Activated T-helper 1 cell treated with Interleukin-2 at 50 U/mL for 16 hours (primary cell): Measurements from ENCODE around the gene SPDYE2B.
"Not testable (repeated sequence)": the region's sequence is repeated elsewhere in the genome, so short reads cannot be mapped to it uniquely, and the experiment has no call there.

Experiments used
- DNase-seq: peaks from one replicate; pipeline ENCODE4 v3.0.0-alpha.2; 2020; ENCODE audit warnings: low read depth

Gene SPDYE2B

DNA sequence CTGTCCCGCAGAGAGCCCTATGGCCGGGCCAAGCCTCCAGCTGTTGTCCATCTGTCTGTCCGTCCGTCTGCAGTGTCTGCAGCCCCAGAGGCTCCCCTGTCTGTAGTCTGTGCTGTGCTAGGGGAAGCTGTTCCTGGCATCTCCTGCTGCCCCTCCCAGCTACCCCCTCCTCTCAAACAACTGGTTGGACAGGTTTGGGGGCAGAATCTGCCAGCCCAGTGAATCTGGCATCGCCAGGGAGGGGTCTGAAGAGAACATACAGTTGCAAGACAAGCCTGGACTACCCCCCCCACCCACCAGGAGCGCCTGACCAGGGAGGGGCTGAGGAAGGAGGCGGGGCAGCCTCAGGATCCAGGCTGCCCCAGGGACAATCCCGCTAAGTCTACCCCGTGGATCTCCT is 7.4 kb upstream of the SPDYE2B start, which contains the start of gene UPK3BL1:
Gene UPK3BL1, minus strand, starts transcription at position 101 of the 400 bp plus-strand sequence. Its CDS starts 50 bp downstream, at position 51.
- DNase-seq: not testable (repeated sequence)

DNA sequence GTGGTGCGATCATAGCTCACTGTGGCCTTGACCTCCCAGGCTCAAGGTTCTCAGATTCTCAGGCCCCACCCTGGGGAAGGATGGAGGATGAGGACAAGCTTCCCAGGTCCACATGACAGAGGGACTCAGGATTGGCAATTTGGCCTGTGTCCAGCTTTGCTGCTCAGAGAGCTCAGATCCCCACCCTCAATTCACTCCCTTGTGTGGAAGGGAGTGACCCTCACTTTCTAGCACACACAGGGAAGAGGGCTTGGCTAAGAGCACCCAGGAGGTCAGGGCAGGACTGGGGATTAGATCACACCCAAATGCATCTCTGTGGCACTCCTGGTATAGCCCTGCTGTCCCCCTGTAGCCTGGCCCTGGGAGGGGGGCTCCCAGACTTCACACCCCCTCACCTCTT is 6.7 kb upstream of the SPDYE2B start:
- not testable (repeated sequence) for DNase-seq

DNA sequence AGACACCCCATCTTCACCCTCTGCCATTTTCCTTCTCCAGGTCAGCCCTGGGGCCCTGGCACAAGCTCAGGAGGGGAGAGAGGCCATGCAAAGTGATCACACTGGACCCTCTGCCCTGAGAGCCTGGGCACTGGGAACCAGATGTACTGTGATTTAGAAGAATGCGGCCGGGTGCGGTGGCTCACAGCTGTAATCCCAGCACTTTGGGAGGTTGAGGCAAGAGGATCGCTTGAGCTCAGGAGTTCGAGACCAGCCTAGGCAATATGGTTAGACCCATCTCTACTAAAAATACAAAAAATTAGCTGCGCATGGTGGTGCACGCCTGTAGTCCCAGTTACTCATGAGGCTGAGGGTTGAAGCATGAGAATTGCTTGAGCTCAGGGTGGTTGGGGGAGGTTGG is 2.3 kb upstream of the SPDYE2B start:
- DNase-seq: not testable (repeated sequence)

DNA sequence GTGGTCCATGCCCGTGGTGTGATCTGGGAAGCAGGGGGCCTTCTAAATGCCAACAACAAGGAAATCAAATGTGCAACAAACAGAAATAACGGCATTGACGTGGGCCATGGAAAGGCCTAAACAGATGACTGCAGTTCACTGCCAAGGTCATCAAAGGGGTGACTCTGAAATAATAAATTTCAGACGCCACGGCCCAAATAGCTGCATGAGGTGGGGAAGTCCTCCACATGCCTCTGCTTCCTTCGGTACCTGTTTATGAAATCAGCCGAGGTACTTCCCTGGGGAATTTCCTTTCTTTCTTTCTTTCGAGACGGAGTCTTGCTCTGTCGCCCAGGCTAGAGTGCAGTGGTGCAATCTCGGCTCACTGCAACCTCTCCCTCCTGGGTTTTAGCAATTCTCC is 14.6 kb downstream of the SPDYE2B start:
- not testable (repeated sequence) for DNase-seq

DNA sequence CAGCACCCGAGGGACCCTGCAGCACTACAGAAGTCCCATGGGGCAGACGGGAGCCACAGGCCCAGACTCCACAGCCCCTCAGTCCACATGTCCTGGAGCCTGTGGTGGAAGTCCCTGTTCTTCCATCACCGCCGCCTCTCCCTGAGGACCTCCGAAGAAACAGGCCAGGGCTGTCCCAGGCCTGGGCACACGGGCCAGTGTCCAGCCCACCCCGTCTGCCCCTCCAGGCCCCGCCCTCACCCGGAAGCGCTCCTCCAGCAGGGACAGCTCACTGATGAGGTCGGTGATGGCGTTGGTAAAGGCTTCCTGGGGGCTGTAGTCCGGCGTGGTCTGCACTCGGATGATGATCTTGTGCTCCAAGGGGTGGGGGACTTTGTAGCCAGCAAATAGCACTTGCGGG is 16.7 kb downstream of the SPDYE2B start:
- not testable (repeated sequence) for DNase-seq

DNA sequence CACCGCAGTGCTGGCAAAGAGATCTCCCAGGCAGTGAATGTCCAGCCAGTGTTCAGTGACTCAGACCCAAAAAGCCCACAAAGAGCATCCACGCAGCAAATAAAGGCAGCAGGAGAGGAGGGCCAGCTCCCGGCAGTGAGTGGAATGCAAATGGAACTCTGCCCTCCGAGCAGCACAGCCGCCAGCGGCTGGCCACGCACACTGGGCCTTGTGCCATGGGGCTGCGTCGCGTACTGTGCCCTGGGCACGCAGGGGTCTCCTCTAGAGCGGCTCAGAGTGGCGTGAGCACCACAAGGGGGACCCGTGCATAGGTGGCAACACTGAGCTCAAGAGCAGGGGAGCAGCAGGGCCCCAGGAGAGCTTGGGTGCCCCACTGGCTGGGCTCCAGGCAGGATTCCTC is 17.4 kb downstream of the SPDYE2B start:
- DNase-seq: not testable (repeated sequence)

DNA sequence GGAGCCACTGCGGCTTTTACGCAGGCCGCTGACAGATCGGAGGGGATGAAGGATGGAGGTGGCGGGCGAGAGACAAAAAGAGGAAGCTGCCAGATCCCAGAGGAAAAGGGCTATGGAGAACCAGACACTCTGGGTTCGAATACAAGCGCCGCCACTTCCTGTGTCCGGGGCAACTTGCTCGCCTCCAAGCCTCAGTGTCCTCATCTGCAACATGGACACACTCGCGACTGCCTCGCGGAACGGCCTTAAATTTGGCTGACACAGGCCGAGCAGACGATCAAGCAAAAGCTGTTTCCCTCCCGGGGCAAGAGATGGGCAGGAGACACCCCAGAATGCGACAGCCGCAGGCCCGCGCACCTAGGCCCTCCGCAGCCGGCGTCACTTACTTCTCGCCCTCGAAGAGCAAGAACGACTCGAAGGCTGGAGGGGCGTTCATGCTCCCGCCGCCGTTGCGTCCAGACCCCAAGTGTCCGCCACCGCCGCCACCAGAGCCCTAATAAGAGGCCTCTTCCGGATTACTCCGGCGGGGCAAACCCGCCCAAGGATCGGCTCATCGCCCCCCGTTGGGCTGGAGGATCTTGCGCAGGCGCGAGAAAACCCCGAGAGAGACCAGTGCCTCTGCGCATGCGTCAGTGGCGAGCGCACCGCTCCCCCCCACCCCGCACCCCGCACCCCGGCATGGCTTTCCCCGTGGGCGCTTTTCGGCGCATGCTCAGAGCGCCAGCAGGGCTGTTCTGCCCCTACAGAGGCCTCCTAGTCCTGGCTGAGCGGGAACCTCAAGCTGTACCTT is 21.2 kb downstream of the SPDYE2B start, which contains the start of gene POLR2J2:
Gene POLR2J2, minus strand, starts transcription at position 498 of the 790 bp plus-strand sequence. Its CDS starts 62 bp downstream, at position 436.
- DNase-seq: not testable (repeated sequence)

DNA sequence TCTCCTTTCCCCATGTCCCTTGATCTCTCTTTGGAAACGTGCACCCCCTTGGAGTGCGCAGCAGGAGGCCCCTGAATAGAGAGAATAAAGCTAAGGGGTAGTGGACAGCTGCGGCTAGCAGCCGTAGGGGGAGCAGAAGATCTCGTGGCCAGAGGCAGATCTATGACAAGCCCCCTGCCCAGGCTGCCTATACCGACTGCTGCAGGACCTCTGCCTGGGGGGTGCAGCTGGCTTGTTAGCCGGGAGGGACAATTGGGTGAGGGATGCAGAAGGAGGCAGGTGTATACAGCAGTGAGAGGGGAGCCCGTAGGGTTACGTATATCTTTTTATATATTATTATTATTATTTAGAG is 21.8 kb downstream of the SPDYE2B start:
- DNase-seq: not testable (repeated sequence)

DNA sequence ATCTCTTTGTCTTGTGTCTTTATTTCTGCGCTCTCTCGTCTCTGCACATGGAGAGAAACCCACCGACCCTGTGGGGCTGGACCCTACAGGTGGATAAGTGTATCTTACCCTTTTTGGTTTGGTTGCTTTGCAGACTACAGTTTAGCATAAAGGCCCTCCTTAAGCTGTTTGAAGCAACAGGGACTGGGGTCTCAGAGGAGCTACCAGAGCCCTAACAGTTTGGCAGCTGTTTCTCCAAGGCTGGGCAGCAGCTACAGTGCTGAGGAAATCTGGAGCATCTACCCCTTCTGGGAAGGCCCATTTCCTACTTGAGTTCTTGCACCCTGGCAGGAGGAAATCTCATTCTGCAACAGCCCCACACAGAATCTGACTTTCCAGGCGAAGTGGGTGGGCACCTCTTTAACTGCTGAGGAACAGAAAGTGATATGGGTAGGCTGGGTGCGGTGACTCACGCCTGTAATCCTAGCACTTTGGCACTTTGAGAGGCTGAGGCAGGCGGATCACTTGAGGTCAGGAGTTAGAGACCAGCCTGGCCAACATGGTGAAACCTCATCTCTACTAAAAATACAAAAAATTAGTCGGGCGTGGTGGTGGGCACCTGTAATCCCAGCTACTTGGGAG is 23.4 kb downstream of the SPDYE2B start:
- DNase-seq: not testable (repeated sequence)

DNA sequence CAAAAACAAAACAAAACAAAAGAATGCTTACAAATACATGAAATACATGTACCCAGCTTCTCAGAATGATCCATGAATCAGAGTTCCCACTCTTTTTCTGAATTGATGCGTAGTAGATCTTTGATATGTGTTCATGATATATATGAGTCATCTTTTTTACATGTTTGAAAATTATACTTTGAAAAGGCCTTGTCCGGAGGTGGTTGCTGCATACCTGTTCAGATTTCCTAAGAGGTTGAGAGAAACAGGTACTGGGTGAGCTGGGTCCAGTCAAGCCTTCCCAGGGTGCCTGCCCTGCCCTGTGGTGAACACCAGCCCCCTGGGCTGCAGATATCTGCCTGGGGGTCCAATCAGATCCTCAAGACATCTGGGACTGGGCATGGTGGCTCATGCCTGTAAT is 25.4 kb downstream of the SPDYE2B start:
- DNase-seq: not testable (repeated sequence)

DNA sequence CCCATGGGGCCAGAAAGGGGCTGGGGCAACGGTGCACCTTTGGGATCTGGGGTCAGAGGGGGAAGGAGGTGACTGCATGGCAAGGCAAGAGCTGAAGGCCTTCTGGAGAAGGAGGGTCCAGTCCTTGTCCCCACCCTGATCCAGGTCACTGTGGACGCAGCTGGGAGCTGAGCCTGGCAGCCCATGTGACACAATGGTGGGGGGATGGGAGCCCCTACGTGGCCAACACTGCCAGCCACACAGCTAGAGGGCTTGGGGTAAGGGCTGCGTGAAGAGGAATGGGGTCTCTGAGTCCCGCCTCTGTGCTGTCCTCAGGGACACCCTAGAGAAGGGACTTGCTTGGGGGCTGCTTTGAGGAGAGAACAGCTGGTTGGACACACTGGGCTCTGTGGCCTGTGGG is 30.7 kb downstream of the SPDYE2B start:
- not testable (repeated sequence) for DNase-seq

DNA sequence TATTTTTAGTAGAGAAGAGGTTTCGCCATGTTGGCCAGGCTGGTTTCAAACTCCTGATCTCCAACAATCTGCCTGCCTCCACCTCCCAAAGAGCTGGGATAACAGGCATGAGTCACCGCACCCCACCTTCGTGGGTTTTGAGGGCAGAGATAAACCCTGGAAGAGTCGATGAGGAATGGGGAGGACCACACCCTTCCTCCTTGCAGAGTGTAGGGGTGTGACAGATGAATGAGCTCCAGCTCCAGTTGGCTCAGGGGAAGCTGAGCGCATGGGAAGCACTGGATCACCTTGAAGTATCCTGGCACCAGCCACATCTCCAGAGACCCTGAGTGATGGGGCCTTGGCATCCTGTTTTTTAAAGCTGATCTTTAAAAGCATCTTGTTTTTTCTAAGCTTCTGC is 32.4 kb downstream of the SPDYE2B start:
- DNase-seq: not testable (repeated sequence)

DNA sequence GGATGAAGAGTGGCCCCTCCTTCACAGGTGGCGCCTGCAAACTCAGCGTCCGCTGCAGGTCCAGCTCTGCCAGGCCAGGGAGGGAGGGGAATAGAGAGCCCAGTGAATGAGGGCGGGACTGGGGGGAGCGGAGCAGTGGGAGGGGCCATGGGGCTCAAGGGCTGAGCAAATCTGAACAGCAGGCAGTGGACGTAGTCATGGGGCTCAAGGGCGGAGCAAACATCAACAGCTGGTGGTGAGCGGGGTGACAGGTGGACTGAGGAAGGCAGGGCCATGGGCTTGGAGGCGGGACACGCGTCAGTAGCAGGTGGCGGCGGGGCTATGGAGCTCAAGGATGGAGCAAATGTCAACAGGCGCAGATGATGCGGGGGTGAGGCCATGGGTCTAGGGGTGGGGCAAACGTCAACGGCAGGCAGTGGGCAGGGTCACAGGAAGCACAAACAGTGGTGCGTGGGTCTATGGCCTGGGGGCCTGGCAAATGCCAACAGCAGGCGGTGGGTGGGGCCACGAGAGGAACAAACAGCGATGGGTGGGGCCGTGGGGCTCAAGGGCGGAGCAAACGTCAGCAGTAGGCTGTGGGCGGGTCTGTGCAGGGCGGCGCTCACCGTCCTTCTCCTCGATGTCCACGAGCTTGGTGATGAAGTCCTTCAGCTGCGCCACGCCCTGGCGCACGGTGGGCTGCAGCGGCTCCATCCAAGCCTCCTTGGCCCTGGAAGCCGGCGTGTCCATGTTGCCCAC is 38.3 kb downstream of the SPDYE2B start:
- DNase-seq: not testable (repeated sequence)

DNA sequence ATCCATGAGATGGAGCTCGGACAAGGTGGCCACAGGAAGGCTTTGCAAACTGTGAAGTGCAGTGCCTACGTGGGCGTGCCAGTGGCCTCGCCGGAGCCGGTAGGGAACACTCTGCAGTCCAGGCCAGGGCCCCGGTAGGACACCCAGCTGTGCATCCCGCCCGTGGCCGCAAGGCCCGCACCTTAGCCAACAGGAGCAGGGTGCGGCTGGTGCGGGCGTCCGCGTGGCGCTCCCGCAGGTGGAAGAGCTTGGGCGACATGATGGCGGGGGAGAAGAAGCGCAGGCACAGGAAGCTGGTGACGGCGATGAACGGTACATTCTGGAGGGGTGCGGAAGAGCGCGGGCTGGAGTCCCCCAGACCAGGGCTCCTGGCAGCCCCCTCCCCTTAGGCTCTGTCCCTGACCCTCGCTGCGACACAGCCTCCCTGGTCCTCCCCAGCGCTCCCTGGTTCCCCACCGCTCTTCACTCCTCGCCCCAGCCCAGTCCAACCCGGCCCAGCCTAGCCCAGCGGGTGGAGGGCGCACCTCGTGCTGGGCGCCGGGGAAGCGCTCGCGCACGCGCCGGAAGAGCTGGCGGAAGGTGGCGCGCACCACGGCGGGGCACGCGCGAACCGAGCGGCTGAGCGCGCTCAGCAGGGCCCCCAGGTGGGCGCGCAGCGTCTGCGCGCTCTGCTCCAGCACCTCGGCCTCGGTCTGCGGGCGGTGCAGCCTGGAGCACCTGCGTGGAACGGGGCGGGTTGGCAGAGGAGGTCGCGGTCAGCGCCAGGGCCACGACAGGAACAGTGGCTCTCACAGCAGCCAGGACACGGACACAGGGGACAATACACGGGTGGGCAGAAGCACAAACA is 39.5 kb downstream of the SPDYE2B start:
- not testable (repeated sequence) for DNase-seq

DNA sequence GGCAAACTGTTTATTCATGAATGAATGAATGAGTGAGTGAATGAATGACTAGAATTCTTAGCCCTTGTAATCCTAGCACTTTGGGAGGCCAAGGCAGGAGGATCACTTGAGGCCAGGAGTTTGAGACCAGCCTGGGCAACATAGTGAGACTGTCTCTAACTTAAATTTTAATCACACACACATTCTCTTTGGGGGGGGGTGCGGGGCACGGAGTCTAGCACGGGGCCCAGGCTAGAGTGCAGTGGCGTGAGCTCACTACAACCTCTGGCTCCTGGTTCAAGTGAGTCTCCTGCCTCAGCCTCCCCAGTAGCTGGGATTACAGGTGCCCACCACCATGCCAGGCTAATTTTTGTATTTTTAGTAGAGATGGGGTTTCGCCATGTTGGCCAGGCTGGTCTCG is 40.5 kb downstream of the SPDYE2B start:
- DNase-seq: not testable (repeated sequence)

DNA sequence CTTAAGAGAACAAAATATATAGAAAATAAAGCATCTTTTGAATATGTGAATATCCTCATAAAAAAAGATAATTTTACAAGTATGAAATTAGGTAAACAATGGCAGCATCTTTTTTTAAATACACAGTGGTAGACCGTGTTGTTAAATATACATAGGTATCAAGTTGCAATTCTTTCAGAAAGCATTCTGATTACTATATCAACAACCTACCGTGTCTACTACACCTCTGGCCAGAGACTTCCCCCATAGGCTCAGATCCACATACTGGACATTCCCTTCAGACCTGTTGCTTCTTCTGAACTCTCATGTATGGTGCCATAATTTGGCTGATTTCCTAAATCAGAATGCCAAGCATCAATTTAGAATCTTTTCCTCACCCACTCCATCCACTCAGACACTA is 43.9 kb downstream of the SPDYE2B start:
- not testable (repeated sequence) for DNase-seq

DNA sequence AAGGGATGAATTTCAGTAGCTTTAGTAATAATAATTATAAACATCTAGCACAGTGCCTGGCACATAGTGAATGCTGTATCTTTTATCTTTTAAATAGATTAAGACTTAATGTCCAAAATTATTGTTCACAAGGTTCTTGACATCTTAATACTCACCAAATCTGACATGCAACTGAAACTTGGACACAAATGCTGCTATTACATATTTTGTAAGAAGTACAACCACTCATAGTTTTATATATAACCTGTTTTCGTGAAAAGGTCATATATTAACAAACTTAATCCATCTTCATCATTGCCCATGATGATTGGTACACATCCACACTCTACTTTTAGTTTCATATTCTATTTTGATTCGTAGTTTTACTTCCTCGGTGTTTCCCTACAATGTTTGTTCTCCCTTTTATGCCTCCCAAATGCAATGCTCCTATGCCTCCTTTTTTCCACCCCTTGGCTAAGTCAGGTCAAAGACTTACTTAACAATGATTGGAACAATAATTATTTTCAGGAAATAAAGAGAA is 45.0 kb downstream of the SPDYE2B start:
- DNase-seq: not testable (repeated sequence)

DNA sequence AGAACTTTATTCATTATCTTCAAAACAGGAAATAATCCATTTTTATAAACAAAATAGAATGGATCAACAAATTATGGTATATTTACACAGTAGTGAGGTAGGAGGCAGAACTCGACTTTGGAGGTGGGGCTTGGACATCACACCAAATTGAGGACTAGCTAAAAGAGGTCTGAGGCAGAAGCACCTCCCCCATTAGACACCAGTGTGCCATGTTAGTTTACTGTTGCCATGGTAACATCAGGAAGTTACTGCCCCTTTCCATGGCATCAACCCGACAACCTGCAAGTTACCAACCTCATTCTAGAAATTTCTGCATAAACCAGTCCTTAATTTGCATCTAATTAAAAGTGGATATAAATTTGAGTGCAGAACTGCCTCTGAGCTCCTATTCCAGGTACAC is 45.9 kb downstream of the SPDYE2B start:
- not testable (repeated sequence) for DNase-seq

DNA sequence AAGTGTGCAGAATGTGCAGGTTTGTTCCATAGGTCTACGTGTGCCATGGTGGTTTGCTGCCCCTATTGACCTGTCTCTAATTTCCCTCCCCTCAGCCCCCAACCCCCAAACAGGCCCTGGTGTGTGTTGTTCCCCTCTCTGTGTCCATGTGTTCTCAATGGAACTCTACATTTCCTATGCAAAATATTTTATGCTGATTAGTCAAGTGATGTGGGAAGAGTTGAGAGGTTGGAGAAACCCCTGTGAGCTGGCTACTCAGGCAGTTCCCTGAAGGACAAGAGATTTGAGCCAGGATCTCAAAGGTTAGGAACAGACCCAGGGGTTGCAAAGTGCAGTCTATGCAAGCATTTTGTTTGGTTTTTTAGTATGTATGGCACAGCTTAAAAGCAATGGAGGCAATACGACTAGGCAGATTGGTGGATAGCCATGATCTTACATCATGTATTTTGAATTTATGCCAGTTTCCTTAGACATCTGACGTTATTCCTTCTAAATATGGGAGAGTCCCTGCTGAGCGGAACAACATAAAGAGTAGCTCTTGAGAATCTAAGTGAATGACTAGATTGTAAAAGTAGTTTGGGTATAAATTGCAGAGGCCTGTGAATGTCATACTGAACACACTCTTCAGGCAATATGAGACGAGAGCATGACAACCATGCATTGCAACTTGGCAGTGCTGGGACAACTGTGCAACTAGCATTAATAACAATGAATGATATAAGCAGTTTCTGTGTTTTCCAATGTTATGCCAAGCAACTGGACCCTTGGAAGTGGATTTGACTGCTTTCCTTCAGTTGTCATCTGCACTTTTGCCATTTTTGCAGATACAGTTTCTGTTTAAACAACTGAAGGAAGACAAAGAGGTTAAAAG is 47.8 kb downstream of the SPDYE2B start:
- DNase-seq: not testable (repeated sequence)
